Dendritic cell treated with granulocyte-macrophage colony-stimulating factor and Interleukin-4, amounts not matched to agents 40 ng/mL and 50 ng/mL, for 4 days (primary cell): ENCODE data around the gene CELA2B.
"Not testable (repeated sequence)": the region's sequence is repeated elsewhere in the genome, so short reads cannot be mapped to it uniquely, and the experiment has no call there.

Experiments used
- H3K27ac Mint-ChIP-seq: one replicate; pipeline ENCODE4 v1.8.0; 2022; ENCODE audit warnings: mild to moderate bottlenecking, mixed read lengths
- H3K27me3 Mint-ChIP-seq: one replicate; pipeline ENCODE4 v1.8.0; 2022; ENCODE audit warnings: mild to moderate bottlenecking, mixed read lengths
- H3K36me3 Mint-ChIP-seq: one replicate; pipeline ENCODE4 v1.8.0; 2022; ENCODE audit warnings: low read depth, mixed read lengths
- H3K4me1 Mint-ChIP-seq: one replicate; pipeline ENCODE4 v1.8.0; 2022; ENCODE audit warnings: low read depth, mixed read lengths
- H3K4me3 Mint-ChIP-seq: one replicate; pipeline ENCODE4 v1.8.0; 2022; ENCODE audit warnings: mild to moderate bottlenecking, moderate library complexity, mixed read lengths
- H3K9me3 Mint-ChIP-seq: one replicate; pipeline ENCODE4 v1.8.0; 2022; ENCODE audit warnings: mixed read lengths
- intact Hi-C: fragments of 100-400 bp; cut with micrococcal nuclease; formaldehyde crosslinking; loops from one replicate; pipeline ENCODE4 v1.15.0; 2022

CELA2B gene

DNA sequence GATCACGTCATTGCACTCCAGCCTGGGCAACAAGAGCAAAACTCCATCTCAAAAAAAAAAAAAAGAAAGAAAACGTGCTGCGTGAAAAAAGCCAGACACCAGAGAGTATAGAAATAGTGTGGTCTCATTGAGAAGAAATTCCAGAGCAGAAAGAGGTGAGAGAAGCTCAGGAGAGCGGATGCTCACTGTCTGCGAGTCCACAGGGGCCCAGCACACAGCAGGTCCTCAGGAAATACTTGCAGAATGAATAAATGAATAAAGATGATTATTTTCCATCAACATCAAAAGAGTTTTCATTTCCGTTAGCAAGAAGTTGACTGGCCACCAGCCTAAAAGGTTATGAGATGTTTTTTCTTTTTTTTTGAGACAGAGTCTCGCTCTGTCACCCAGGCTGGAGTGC is 33.7 kb downstream of the CELA2B start:
- Mint-ChIP-seq H3K27me3 (no peaks in the 10 kb centered on the region), H3K4me1 (peaks cover 5% of the 10 kb centered on the region), H3K4me3 (no peak overlapping the region), H3K36me3 (peaks cover 78% of the 10 kb centered on the region), H3K27ac (no peak overlapping the region), H3K9me3 (no peaks in the 10 kb centered on the region)
- intact Hi-C loops: no loop called here

DNA sequence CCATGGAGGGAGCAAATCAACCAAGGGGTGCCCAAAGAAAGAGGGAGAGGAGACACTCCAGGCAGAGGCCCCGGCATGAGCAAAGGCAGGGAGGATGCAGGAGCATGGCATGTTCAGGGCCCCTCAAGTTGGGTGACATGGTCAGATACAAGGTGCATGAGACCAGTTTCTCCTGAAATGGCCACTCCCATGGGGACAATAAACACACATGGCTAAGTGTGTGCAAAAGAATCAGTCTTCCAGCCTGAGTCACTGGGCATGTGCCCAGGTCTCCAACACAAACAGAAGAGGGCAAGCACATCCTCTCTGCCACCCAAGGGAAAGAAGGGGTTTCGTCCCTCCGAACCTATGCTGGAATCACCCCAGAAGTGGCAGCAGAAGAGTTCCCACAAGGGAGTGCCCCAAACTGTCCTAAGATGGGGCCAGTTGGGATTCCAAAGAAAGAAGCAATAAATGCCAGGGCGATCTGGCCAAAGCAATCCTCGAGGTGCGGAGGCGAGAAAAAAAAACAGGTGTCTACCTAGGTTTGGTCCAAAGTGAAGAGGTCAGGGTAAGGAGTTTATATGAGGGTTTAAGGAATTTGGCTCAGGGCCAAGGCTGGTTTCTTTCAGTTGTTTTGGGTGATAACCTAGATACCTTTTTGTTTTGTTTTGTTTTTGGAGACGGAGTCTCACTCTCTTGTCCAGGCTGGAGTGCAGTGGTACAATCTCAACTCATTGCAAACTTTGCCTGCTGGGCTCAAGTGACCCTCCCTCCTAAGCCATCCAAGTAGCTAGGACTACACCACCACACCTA is 34.9 kb downstream of the CELA2B start:
- Mint-ChIP-seq H3K36me3 (peaks cover 66% of the 10 kb centered on the region), H3K9me3 (no peaks in the 10 kb centered on the region), H3K4me3 (no peak overlapping the region), H3K27me3 (no peaks in the 10 kb centered on the region), H3K4me1 (peaks cover 15% of the 10 kb centered on the region), H3K27ac (no peak overlapping the region)
- intact Hi-C loops: no loop called here

DNA sequence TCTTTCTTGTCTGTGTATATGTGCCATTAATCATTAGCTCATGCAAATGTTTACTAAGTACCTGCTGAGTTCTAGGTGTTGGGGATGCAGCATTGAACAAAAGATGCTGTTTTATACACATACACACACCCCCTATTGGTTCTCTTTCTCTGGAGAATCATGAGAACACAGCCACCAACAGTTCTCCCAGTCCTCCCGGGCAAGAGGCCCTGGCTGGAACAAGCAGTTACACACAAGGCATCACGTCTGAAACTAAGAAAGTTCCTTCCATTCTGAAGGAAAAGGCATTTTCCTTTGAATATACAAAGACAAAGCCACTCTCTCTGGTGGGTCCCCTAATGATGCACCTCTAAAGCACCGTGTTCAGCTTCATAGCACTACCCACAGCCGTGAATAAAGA is 37.3 kb downstream of the CELA2B start:
- Mint-ChIP-seq H3K9me3 (no peaks in the 10 kb centered on the region), H3K27ac (peak overlapping the region; percentile 46), H3K36me3 (peaks cover 63% of the 10 kb centered on the region), H3K27me3 (no peaks in the 10 kb centered on the region), H3K4me3 (no peak overlapping the region), H3K4me1 (peaks cover 31% of the 10 kb centered on the region)
- intact Hi-C loops: no loop called here

DNA sequence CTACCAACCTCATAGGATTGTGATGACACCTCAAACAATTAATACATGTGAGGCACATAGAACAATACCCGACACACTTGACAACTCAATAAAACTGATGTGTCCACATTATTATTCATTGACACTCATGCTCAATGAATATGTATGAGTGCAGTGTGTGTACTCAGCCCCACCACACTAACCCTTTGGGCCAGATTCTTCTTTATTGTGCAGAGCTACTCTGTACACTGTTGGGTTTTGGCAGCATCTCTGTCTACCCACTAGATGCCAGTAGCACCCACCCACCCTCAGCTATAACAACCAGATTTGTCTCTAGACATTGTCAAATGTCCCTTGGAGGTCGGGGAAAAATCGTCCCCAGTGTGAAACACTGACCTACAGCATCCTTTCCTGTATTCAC is 38.0 kb downstream of the CELA2B start:
- Mint-ChIP-seq H3K27ac (peak overlapping the region; percentile 46), H3K4me1 (peaks cover 31% of the 10 kb centered on the region), H3K9me3 (no peaks in the 10 kb centered on the region), H3K27me3 (no peaks in the 10 kb centered on the region), H3K36me3 (peaks cover 66% of the 10 kb centered on the region), H3K4me3 (no peak overlapping the region)
- intact Hi-C loops: no loop called here

DNA sequence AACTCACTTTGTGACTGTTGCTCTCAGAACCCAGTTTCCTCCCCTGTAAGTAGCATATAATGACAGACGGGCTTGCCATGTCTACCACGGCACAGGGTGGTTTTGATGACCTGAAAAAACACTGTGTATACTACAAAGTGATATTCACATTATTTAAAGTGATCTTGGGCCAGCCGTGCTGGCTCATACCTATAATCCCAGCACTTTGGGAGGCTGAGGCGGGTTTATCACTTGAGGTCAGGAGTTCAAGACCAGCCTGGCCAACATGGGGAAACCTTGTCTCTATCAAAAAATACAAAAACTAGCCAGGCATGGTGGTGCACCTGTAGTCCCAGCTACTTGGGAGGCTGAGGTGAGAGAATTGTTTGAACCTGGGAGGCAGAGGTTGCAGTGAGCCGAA is 38.7 kb downstream of the CELA2B start:
- H3K4me3 Mint-ChIP-seq, H3K27me3 Mint-ChIP-seq, intact Hi-C loops, H3K9me3 Mint-ChIP-seq: not testable (repeated sequence)
- H3K27ac Mint-ChIP-seq: peak overlapping the region; percentile 46
- peaks cover 61% of the 10 kb centered on the region for H3K36me3 Mint-ChIP-seq
- peaks cover 35% of the 10 kb centered on the region for H3K4me1 Mint-ChIP-seq

DNA sequence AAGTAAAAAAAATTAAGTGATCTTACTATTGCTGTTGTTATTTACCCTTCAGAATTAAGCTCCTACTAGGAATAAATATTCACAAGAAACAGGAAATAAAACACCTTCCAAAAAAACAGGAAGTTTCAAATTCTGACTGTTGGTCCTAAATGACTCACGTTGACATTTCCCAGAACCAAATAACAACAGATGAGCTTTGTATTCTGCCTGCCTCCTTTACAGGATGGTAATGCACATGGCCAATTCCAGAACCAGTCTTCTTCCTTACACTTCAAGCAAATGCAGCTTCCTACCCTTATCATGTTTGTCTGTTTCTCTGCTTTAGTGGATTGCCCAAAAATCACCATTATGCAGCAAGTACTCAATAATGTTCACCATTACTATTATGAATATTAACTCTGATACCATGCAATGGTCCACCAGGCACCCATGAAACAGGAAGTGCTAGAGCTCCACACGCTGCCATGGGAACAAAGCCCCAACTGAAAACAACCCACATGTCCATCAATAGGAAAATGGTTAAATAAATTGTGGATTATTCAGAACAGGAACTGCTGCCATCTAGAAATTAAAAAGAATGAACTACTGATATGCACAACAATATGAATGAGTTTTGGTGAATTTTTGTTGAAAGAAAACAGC is 39.2 kb downstream of the CELA2B start:
- peaks cover 36% of the 10 kb centered on the region for H3K4me1 Mint-ChIP-seq
- peaks cover 61% of the 10 kb centered on the region for H3K36me3 Mint-ChIP-seq

DNA sequence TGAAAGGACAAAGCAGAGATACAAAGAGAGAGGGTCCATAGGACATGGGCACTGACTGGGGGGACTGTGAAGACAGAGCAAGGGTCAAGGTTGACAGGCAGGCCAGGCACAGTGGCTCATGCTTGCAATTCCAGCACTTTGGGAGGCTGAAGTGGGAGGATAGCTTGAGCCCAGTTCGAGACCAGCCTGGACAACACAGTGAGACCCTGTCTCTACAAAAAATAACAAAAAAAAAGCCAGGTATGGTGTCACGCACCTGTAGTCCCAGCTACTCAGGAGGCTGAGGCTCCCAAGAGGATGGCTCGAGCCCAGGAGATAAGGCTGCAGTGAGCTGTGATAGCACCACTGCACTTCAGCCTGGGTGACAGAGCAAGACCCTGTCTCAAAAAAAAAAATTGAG is 43.7 kb downstream of the CELA2B start:
- intact Hi-C loops: loop anchor here (10.0 kb wide), 1 partner anchor 165 kb away; the partner anchor contains the start of gene PLEKHM2
- Mint-ChIP-seq H3K36me3 (peaks cover 34% of the 10 kb centered on the region), H3K27me3 (no peaks in the 10 kb centered on the region), H3K4me3 (no peak overlapping the region), H3K9me3 (no peaks in the 10 kb centered on the region), H3K27ac (peak overlapping the region; percentile 3), H3K4me1 (peaks cover 53% of the 10 kb centered on the region)

More for the DNA sequence above, 39.2 kb downstream of the CELA2B start:
- no peaks in the 10 kb centered on the region for H3K9me3 Mint-ChIP-seq
- intact Hi-C loops: no loop called here
- peak overlapping the region; percentile 5 for H3K4me3 Mint-ChIP-seq
- H3K27ac Mint-ChIP-seq: peak overlapping the region; percentile 74
- no peaks in the 10 kb centered on the region for H3K27me3 Mint-ChIP-seq

DNA sequence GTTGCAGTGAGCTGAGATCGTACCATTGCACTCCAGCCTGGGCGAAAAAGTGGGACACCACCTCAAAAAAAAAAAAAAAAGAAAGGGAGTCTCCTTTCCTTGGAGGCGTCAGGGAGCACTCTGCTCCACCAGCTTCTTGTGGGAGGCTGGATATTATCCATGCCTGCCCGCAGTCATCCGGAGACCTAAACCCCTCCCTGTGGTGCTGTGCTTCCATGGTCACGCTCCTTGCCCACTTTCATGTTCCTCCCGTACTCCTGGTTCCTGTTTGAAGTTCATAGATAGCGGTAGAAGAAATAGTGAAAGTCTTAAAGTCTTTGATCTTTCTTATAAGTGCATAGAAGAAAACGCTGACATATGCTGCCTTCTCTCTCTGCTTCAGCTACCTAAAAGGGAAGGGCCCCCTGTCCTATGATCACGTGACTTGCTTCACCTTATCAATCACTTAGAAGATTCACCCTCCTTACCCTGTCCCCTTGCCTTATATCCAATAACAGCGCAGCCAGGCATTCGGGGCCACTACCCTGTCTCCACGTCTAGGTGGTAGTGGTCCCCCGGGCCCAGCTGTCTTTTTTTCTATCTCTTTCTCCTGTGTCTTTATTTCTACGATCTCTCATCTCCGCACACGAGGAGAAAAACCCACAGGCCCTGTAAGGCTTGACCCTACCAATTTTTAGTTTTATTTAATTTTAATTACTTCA is 45.5 kb downstream of the CELA2B start:
- peaks cover 34% of the 10 kb centered on the region for H3K36me3 Mint-ChIP-seq
- H3K4me3 Mint-ChIP-seq: peak overlapping the region; percentile 30
- H3K27ac Mint-ChIP-seq: peak overlapping the region; percentile 66
- H3K27me3 Mint-ChIP-seq, H3K9me3 Mint-ChIP-seq: not testable (repeated sequence)
- intact Hi-C loops: loop anchor here (10.0 kb wide), 1 partner anchor 163 kb away; the partner anchor contains the start of gene PLEKHM2
- H3K4me1 Mint-ChIP-seq: peaks cover 54% of the 10 kb centered on the region

DNA sequence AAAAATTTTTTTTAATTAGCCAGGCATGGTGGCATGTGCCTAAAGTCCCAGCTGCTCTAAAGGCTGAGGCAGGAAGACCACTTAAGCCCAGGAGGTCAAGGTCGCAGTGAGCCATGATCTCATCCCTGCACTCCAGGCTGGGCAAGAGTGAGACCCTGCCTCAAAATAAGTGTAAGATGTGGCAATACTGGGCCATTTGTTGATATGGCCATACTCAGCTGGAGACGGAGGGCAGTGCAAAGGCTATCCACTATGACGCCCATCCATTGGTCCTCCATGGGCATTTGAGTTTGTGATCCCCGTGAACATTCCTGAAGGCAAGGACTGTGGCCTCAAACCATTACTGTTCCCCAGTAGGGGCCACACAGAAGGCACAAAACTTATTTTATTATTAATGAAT is 46.6 kb downstream of the CELA2B start:
- intact Hi-C loops: loop anchor here (10.0 kb wide), 1 partner anchor 162 kb away; the partner anchor contains the start of gene PLEKHM2
- Mint-ChIP-seq H3K4me3 (no peak overlapping the region), H3K27me3 (no peaks in the 10 kb centered on the region), H3K4me1 (peaks cover 46% of the 10 kb centered on the region), H3K9me3 (no peaks in the 10 kb centered on the region), H3K36me3 (peaks cover 22% of the 10 kb centered on the region), H3K27ac (no peak overlapping the region)

DNA sequence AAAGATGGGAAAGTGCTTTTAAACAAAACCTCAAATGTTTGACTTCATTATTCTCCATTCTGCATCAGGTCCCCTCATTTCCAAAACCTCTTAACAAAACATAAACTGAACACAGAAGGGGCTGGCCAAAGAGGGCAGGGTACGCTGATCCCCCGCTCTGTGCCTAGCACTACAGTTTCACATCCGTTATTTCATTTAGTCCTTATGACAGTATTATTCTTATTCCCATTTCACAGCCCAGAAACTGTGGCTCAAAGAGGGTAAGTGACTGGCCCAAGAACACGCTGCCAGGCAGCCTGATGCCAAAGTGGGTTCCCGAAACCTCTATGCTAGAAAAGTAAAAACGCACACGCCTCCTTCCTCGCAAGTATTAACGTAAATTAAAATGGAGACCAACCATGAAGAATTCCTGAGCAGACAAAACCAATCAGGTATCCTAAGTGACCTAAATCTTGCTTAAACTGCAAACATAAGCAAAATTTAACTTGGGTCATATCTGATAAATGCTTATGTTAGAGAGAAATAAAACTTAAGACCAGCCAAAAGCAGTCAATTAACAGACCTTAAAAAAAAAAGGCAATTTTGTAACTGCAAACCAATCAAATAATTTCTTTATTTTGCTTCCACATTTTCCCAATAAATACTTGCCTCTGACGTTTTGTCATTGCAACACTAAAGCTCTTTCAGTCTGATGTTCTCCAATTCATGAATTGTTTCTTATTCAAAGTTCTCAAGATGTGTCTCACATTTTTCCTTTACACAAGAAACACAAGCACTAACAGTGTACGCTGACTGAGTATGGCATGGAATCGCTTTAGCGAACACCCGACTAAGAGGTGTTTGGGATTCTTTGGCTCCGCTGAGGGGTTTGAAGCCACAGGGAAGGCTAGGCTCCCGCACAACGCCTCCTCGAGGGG is 47.5 kb downstream of the CELA2B start:
- Mint-ChIP-seq H3K36me3 (peaks cover 14% of the 10 kb centered on the region), H3K4me3 (peak overlapping the region; percentile 84), H3K4me1 (peaks cover 52% of the 10 kb centered on the region), H3K9me3 (no peaks in the 10 kb centered on the region), H3K27ac (peak overlapping the region; percentile 96), H3K27me3 (no peaks in the 10 kb centered on the region)
- intact Hi-C loops: loop anchor here (10.0 kb wide), 1 partner anchor 161 kb away; the partner anchor contains the start of gene PLEKHM2

DNA sequence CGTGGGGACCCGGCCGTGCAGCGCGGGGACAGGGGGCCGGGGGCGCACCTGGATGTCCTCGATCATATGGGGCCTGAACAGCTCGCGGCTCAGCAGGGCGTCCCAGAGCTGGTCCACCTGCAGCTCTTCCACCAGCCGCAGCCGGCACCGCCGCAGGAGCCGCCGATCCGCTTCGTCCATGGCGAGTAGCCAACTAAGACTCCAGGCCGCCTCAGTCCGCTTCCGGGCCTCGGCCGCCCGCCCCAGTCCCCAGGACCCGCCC is 48.0 kb downstream of the CELA2B start, which contains the start of gene CASP9:
Gene CASP9 (minus strand): TSS at position 195 of the 262 bp plus-strand sequence. CDS start 15 bp downstream, at position 180.
- intact Hi-C loops: loop anchor here (10.0 kb wide), 1 partner anchor 161 kb away; the partner anchor contains the start of gene PLEKHM2
- H3K36me3 Mint-ChIP-seq: peaks cover 10% of the 10 kb centered on the region
- H3K4me1 Mint-ChIP-seq: peaks cover 52% of the 10 kb centered on the region

DNA sequence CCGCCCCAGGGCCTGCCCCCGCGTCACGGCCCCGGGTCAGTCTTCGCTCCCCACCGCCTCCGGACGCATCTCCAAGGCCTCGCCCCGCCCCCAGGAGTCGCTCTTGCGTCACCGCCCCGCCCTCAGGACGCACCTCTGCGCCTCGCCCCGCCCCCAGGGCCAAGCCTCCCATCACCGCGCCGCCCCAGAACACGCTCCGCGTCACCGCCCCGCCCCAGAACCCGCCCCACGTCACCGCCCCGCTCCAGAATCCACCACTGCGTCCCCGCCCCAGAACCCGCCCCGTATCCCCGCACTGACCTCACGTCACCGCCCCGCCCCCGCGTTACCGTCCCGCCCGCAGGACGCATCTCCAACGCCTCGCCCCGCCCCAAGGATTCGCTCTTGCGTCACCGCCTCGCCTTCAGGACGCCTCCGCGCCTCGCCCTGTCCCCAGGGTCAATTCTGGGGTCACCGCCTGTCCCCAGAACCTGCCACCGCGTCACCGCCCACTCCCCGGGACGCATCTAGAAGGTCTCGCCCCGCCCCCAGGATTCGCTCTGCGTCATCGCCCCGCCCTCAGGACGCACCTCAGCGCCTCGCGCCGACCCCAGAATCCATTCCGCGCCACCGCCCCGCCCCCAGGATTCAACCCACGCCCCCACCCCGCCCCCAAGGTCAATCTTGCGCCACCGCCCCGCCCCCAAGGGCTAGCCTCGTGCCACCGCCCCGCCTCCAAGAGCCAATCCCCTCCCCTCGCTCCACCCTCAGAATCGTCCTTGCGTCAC is 48.6 kb downstream of the CELA2B start:
- peaks cover 10% of the 10 kb centered on the region for H3K36me3 Mint-ChIP-seq

More for the DNA sequence above, 48.0 kb downstream of the CELA2B start, which contains the start of gene CASP9:
- Mint-ChIP-seq H3K27ac (peak within 1 kb of the TSS; percentile 96), H3K4me3 (peak within 1 kb of the TSS; percentile 84), H3K27me3 (no peaks in the 10 kb centered on the region), H3K9me3 (no peaks in the 10 kb centered on the region)

More for the DNA sequence above, 48.6 kb downstream of the CELA2B start:
- intact Hi-C loops: loop anchor here (5.0 to 10.0 kb wide), 2 partner anchors 93 to 160 kb away; partner anchors contain the start of genes DDI2 and PLEKHM2
- Mint-ChIP-seq H3K27ac (peak overlapping the region; percentile 96), H3K4me3 (peak overlapping the region; percentile 84), H3K4me1 (peaks cover 48% of the 10 kb centered on the region), H3K9me3 (no peaks in the 10 kb centered on the region), H3K27me3 (no peaks in the 10 kb centered on the region)
